H1 (cell line): ENCODE measurements around the gene RPA3. TPM values are rescaled to one million over a fixed set of nuclear protein-coding genes. Genes with fewer than 3 reads are reported as not detected.

Experiments used
- CTCF ChIA-PET: fragments of 300-600 bp; sonication (Branson Sonifier 250); formaldehyde crosslinking; loops from one replicate; lab custom pipeline; 2021; ENCODE audit not compliant: partially characterized antibody; lab: Charles Lee
- POLR2A ChIA-PET: fragments of 300-600 bp; sonication (Branson Sonifier 250); formaldehyde crosslinking; loops from one replicate; lab custom pipeline; 2021; ENCODE audit warnings: inconsistent platforms; ENCODE audit not compliant: partially characterized antibody; lab: Charles Lee
- DNase-seq, 2 experiments: peaks; one replicate each; pipeline versions ENCODE4 v3.0.0 to v3.0.0-alpha.2; 2010 to 2022; ENCODE audit warnings: low spot score in 2 of 2, low read depth in 1 of 2, mixed read lengths in 1 of 2
- FAIRE-seq: peaks from 2 replicates; lab custom pipeline; 2011; peaks lifted over from hg19 to GRCh38; lab: Jason Lieb, UNC
- H2AFZ ChIP-seq: 2 replicates; pipeline ENCODE4 v1.8.1; 2012; ENCODE audit warnings: low read length, inconsistent platforms
- H2AK5ac ChIP-seq: 2 replicates; pipeline ENCODE4 v1.6.1; 2013; ENCODE audit warnings: low read depth, low read length
- H2BK120ac ChIP-seq: replicated peaks from 2 replicates; pipeline ENCODE3; 2013; ENCODE audit warnings: low read depth, low read length, inconsistent platforms
- H2BK12ac ChIP-seq: 2 replicates; pipeline ENCODE4 v1.6.1; 2013; ENCODE audit warnings: low read depth, low read length
- H2BK15ac ChIP-seq: 2 replicates; pipeline ENCODE4 v1.6.1; 2013; ENCODE audit warnings: low read length
- H2BK20ac ChIP-seq: 2 replicates; pipeline ENCODE4 v1.6.1; 2013; ENCODE audit warnings: low read length
- H2BK5ac ChIP-seq: 2 replicates; pipeline ENCODE4 v1.6.1; 2013; ENCODE audit warnings: low read depth, low read length
- H3K14ac ChIP-seq: 2 replicates; pipeline ENCODE4 v1.6.1; 2013; ENCODE audit warnings: inconsistent platforms; ENCODE audit not compliant: insufficient read length
- H3K18ac ChIP-seq: 2 replicates; pipeline ENCODE4 v1.6.1; 2013; ENCODE audit warnings: low read length; ENCODE audit errors: extremely low read depth
- H3K23ac ChIP-seq: 2 replicates; pipeline ENCODE4 v1.6.1; 2013; ENCODE audit warnings: inconsistent platforms; ENCODE audit not compliant: insufficient read length
- H3K23me2 ChIP-seq: 2 replicates; pipeline ENCODE4 v1.6.1; 2013; ENCODE audit warnings: low read depth, low read length
- H3K27ac ChIP-seq: 2 replicates; pipeline ENCODE4 v1.6.1; 2011; ENCODE audit warnings: low read depth, low read length, inconsistent platforms
- H3K27me3 ChIP-seq, 4 experiments: replicated peaks in 1 of 4; 1 replicate in 1 of 4; 2 replicates in 3 of 4; pipeline versions ENCODE4 v1.6.1 to v1.8.1; 2011 to 2013; ENCODE audit warnings: low read length in 3 of 4, mild to moderate bottlenecking in 3 of 4, inconsistent platforms in 2 of 4, mixed read lengths in 2 of 4, moderate library complexity in 1 of 4; ENCODE audit not compliant: control insufficient read depth in 3 of 4, insufficient read depth in 3 of 4; ENCODE audit errors: extremely low read depth in 1 of 4
- H3K36me3 ChIP-seq, 4 experiments: 2 replicates each; pipeline versions ENCODE4 v1.6.1 to v1.8.1; 2011 to 2013; ENCODE audit warnings: mild to moderate bottlenecking in 4 of 4, low read length in 3 of 4, moderate library complexity in 2 of 4, control low read depth in 1 of 4, inconsistent platforms in 1 of 4; ENCODE audit not compliant: insufficient read depth in 4 of 4, control insufficient read depth in 2 of 4
- H3K4ac ChIP-seq: replicated peaks from 2 replicates; pipeline ENCODE3; 2013; ENCODE audit warnings: low read length, low read depth, mixed read lengths, inconsistent platforms; ENCODE audit not compliant: insufficient read length
- H3K4me1 ChIP-seq, 4 experiments: replicated peaks in 1 of 4; 1 replicate in 1 of 4; 2 replicates in 3 of 4; pipeline versions ENCODE4 v1.6.1 to v1.8.1; 2011 to 2013; ENCODE audit warnings: low read length in 3 of 4, inconsistent platforms in 2 of 4, mixed read lengths in 1 of 4; ENCODE audit not compliant: insufficient read depth in 4 of 4, control insufficient read depth in 3 of 4
- H3K4me2 ChIP-seq, 2 experiments: 2 replicates each; pipeline versions ENCODE4 v1.6.1 to v1.8.1; 2011 to 2013; ENCODE audit warnings: low read depth in 2 of 2, low read length in 2 of 2, control low read depth in 1 of 2, inconsistent platforms in 1 of 2, mild to moderate bottlenecking in 1 of 2; ENCODE audit not compliant: insufficient read depth in 1 of 2
- H3K4me3 ChIP-seq, 4 experiments: fragments of 200-600, 300-600 bp in 1 of 4; sonication (generic), shearing (Covaris generic), sonication (Bioruptor Twin) in 1 of 4; 2 replicates each; pipeline versions ENCODE4 v1.5.1 to v1.8.1; 2011 to 2016; ENCODE audit warnings: low read length in 4 of 4, low read depth in 3 of 4, control low read depth in 2 of 4, inconsistent platforms in 2 of 4, mild to moderate bottlenecking in 2 of 4, mixed read lengths in 1 of 4, moderate library complexity in 1 of 4; ENCODE audit not compliant: insufficient read depth in 2 of 4; ENCODE audit errors: extremely low read depth in 1 of 4
- H3K56ac ChIP-seq: replicated peaks from 2 replicates; pipeline ENCODE3; 2013; ENCODE audit warnings: low read depth, mild to moderate bottlenecking, mixed read lengths, low read length, inconsistent platforms; ENCODE audit not compliant: insufficient read length
- H3K79me1 ChIP-seq: 2 replicates; pipeline ENCODE4 v1.6.1; 2013; ENCODE audit warnings: low read depth, low read length, control low read depth
- H3K79me2 ChIP-seq, 2 experiments: 2 replicates each; pipeline versions ENCODE4 v1.6.1 to v1.8.1; 2012 to 2013; ENCODE audit warnings: low read length in 2 of 2, mild to moderate bottlenecking in 2 of 2, inconsistent platforms in 1 of 2; ENCODE audit not compliant: insufficient read depth in 2 of 2, control insufficient read depth in 1 of 2
- H3K9ac ChIP-seq, 4 experiments: replicated peaks in 1 of 4; 1 replicate in 1 of 4; 2 replicates in 3 of 4; pipeline versions ENCODE4 v1.6.1 to v1.8.1; 2011 to 2013; ENCODE audit warnings: low read depth in 3 of 4, low read length in 3 of 4, control low read depth in 2 of 4, mild to moderate bottlenecking in 2 of 4, moderate library complexity in 2 of 4, inconsistent platforms in 1 of 4; ENCODE audit errors: extremely low read depth in 1 of 4
- H3K9me3 ChIP-seq, 2 experiments: 2 replicates each; pipeline versions ENCODE4 v1.6.1 to v1.8.1; 2012 to 2013; ENCODE audit warnings: mild to moderate bottlenecking in 2 of 2, moderate library complexity in 2 of 2, control low read depth in 1 of 2, inconsistent platforms in 1 of 2, low read depth in 1 of 2, low read length in 1 of 2, mixed read lengths in 1 of 2; ENCODE audit not compliant: insufficient read depth in 2 of 2
- H4K20me1 ChIP-seq, 2 experiments: replicated peaks in 1 of 2; 2 replicates each; pipeline versions ENCODE3 to v1.8.1; 2011 to 2013; ENCODE audit warnings: inconsistent platforms in 2 of 2, low read length in 2 of 2, mild to moderate bottlenecking in 1 of 2; ENCODE audit not compliant: insufficient read depth in 2 of 2, control insufficient read depth in 1 of 2
- H4K5ac ChIP-seq: 2 replicates; pipeline ENCODE4 v1.6.1; 2013; ENCODE audit warnings: low read length, low read depth, mixed read lengths, inconsistent platforms; ENCODE audit not compliant: insufficient read length
- H4K8ac ChIP-seq: 2 replicates; pipeline ENCODE4 v1.8.0; 2013; ENCODE audit warnings: mild to moderate bottlenecking, moderate library complexity, low read length, inconsistent platforms; ENCODE audit not compliant: insufficient read depth; ENCODE audit errors: extremely low read depth
- H4K91ac ChIP-seq: replicated peaks from 2 replicates; pipeline ENCODE3; 2013; ENCODE audit warnings: low read length, mixed read lengths, inconsistent platforms; ENCODE audit not compliant: insufficient read length
- HDAC6 ChIP-seq: IDR thresholded peaks from one replicate; pipeline ENCODE4 v1.7.1; 2012; ENCODE audit warnings: low read depth, mild to moderate bottlenecking, inconsistent platforms, low read length, moderate library complexity
- JUND ChIP-seq: IDR thresholded peaks from 2 replicates; pipeline ENCODE4 v1.6.1; 2011; ENCODE audit warnings: mild to moderate bottlenecking, improper control_type of control experiment, low read length
- MAFK ChIP-seq: IDR thresholded peaks from 2 replicates; pipeline ENCODE4 v1.6.1; 2012; ENCODE audit warnings: low read depth, mild to moderate bottlenecking, improper control_type of control experiment, low read length
- NANOG ChIP-seq: IDR thresholded peaks from 2 replicates; pipeline ENCODE4 v1.6.1; 2011; ENCODE audit warnings: low read length, low read depth, mild to moderate bottlenecking, inconsistent platforms; ENCODE audit not compliant: insufficient read depth, poor library complexity, severe bottlenecking
- PHF8 ChIP-seq: fragments of 200-600 bp; sonication (generic); conservative IDR thresholded peaks from 2 replicates; pipeline ENCODE4 v1.7.1; 2012; ENCODE audit warnings: low read depth, mild to moderate bottlenecking, inconsistent platforms, low read length, moderate library complexity
- WGBS, 2 experiments: shearing (Covaris generic) in 1 of 2; methylation state at CpG; one replicate each; pipeline versions ENCODE4 v1.1.6 to v1.1.7; 2013 to 2015; ENCODE audit warnings: low lambda C conversion rate in 2 of 2, mixed read lengths in 2 of 2, inconsistent platforms in 1 of 2, low coverage in 1 of 2, missing lambda C conversion rate in 1 of 2; ENCODE audit not compliant: insufficient replicate concordance in 2 of 2, insufficient coverage in 1 of 2, insufficient read length in 1 of 2; ENCODE audit errors: extremely low coverage in 1 of 2, missing lambda C conversion rate in 1 of 2; 5-methylcytosine and 5-hydroxymethylcytosine counted together
- polyA plus RNA-seq, 7 experiments: library from polyadenylated mRNA; depleted of rRNA in 3 of 7; stranded (reverse) in 5 of 7; unstranded in 2 of 7; fragments of >200 nt in 5 of 7; fragments of 200-250 nt in 2 of 7; gene quantifications; 1 replicate in 5 of 7; 2 replicates in 1 of 7; 4 replicates in 1 of 7; pipeline versions ENCODE4 v1.2.1 to v1.2.3, GENCODE V29; 2011 to 2013; ENCODE audit warnings: missing spikeins in 2 of 7, mixed read lengths in 2 of 7
- total RNA-seq: library from RNA; stranded (reverse); fragmentation: NEBNext Ultra II Directional; extraction: Animal tissue kit (Norgen Biotek cat#: 25700); gene quantifications from 2 replicates; pipeline ENCODE4 v1.2.1, GENCODE V29; 2021
- TF ChIP-seq, protein P1 (sequence below): IDR thresholded peaks from 2 replicates; pipeline ENCODE4 v1.6.1; 2011; ENCODE audit warnings: low read length, improper control_type of control experiment

The RPA3 gene
- total and polyA plus RNA-seq, 2 of the 8 experiments (the other 6 are each of a cell fraction or from before 2014, with no cell fraction given) = 60.2 to 105 TPM

GRCh38 chr7:7706101-7706511 is 12.3 kb downstream of the RPA3 start:
- H2AK5ac ChIP-seq = no peak overlapping the region
- H3K23me2 ChIP-seq = no peaks in the 10 kb centered on the region
- DNase-seq (no peak), FAIRE-seq (no peak)
- no peak overlapping the region for H3K4ac ChIP-seq
- H4K20me1 ChIP-seq = no peaks in the 10 kb centered on the region
- no peak overlapping the region for H3K9ac ChIP-seq
- H3K9me3 ChIP-seq = no peaks in the 10 kb centered on the region
- ChIA-PET POLR2A (no interaction called here), CTCF (no interaction called here)
- H3K27ac ChIP-seq = no peak overlapping the region
- no peak overlapping the region for H3K4me2 ChIP-seq
- no peaks in the 10 kb centered on the region for H3K79me1 ChIP-seq
- no peaks in the 10 kb centered on the region for H3K36me3 ChIP-seq
- H2AFZ ChIP-seq = no peak overlapping the region
- H2BK5ac ChIP-seq = no peak overlapping the region
- no peak overlapping the region for H2BK120ac ChIP-seq
- no peak overlapping the region for H3K4me3 ChIP-seq
- no peak overlapping the region for H2BK15ac ChIP-seq
- no peak overlapping the region for H4K5ac ChIP-seq
- no peaks in the 10 kb centered on the region for H3K79me2 ChIP-seq
- H4K8ac ChIP-seq = no peak overlapping the region
- no peak overlapping the region for H3K18ac ChIP-seq
- H3K27me3 ChIP-seq = no peaks in the 10 kb centered on the region
- H3K14ac ChIP-seq = no peak overlapping the region
- no peak overlapping the region for H3K23ac ChIP-seq
- no peak overlapping the region for H4K91ac ChIP-seq
- no peak overlapping the region for H3K56ac ChIP-seq
- no peak overlapping the region for H2BK12ac ChIP-seq
- WGBS, 2 experiments = 91% methylated on average over 1 of the region's 1 CpG; no CpG with 5 or more reads in 1 of the 2 experiments
- no peak overlapping the region for H2BK20ac ChIP-seq
- H3K4me1 ChIP-seq = peaks cover 0 to 19% (median 2%) of the 10 kb centered on the region in 4 experiments; a peak in 3 of 7 replicates
- TF ChIP-seq, protein P1, sequence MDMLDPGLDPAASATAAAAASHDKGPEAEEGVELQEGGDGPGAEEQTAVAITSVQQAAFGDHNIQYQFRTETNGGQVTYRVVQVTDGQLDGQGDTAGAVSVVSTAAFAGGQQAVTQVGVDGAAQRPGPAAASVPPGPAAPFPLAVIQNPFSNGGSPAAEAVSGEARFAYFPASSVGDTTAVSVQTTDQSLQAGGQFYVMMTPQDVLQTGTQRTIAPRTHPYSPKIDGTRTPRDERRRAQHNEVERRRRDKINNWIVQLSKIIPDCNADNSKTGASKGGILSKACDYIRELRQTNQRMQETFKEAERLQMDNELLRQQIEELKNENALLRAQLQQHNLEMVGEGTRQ = no peak
- TF ChIP-seq JUND (no peak), PHF8 (no peak), NANOG (no peak), MAFK (no peak), HDAC6 (no peak)
